AG09309 (cell line): ENCODE measurements around the gene PECR.
A peak's percentile ranks its signal among the peaks of the same experiment; 100 is the strongest.

Experiments used
- DNase-seq: peaks from one replicate; pipeline ENCODE4 v3.0.0-alpha.2; 2010; ENCODE audit warnings: low read depth
- H3K4me3 ChIP-seq: 2 replicates; pipeline ENCODE4 v1.5.1; 2011; ENCODE audit warnings: mild to moderate bottlenecking, low read depth, low read length, moderate library complexity; ENCODE audit not compliant: control insufficient read depth
- CTCF ChIP-seq: IDR thresholded peaks from 2 replicates; pipeline ENCODE4 v1.5.1; 2011; ENCODE audit warnings: mild to moderate bottlenecking, low read depth, low read length, inconsistent platforms; ENCODE audit not compliant: insufficient read depth, control insufficient read depth; ENCODE audit errors: missing control alignments

Gene PECR

GRCh38 chr2:216081487-216082116, at the start of gene PECR, which contains the start of gene TMEM169:
Gene PECR (minus strand): TSS chr2:216081809. CDS start chr2:216081741, 68 bp downstream.
Gene TMEM169 (plus strand): TSS chr2:216081919. CDS start chr2:216095964, 14,045 bp downstream.
- no peak for DNase-seq
- H3K4me3 ChIP-seq: peak within 1 kb of the TSS; percentile 90
- TF ChIP-seq CTCF: no peak

- H3K4me3 ChIP-seq: no peak overlapping the region
- no peak for TF ChIP-seq CTCF
- DNase-seq: no peak
These were observed 48.9 kb upstream of the PECR start for GRCh38 chr2:216130346-216130971.

- DNase-seq: no peak
- TF ChIP-seq CTCF: no peak
- H3K4me3 ChIP-seq: no peak overlapping the region
These were observed 45.3 kb upstream of the PECR start for GRCh38 chr2:216126943-216127342.

- TF ChIP-seq CTCF: no peak
- DNase-seq: no peak
- H3K4me3 ChIP-seq: no peak overlapping the region
These were observed 39.6 kb upstream of the PECR start for GRCh38 chr2:216121255-216121654.

GRCh38 chr2:216119986-216120385, 38.4 kb upstream of the PECR start:
- DNase-seq: no peak
- no peak for TF ChIP-seq CTCF
- H3K4me3 ChIP-seq: no peak overlapping the region

- no peak for TF ChIP-seq CTCF
- H3K4me3 ChIP-seq: no peak overlapping the region
These were observed 37.5 kb upstream of the PECR start for GRCh38 chr2:216119146-216119545.

More at GRCh38 chr2:216119146-216119545, 37.5 kb upstream of the PECR start:
- DNase-seq: no peak
